Measurements from ENCODE around the gene SGO2. TPM values are rescaled to one million over a fixed set of nuclear protein-coding genes. Genes with fewer than 3 reads are reported as not detected.

SGO2 gene
- total and polyA plus RNA-seq, 2 donors (not counting 3 experiments of a cell fraction or from before 2014, with no cell fraction given), result 1.7 to 20.5 TPM

GRCh38 chr2:200600549-200601225, 74.7 kb downstream of the SGO2 start:
- H4K20me1 ChIP-seq (replicated peaks; ENCODE audit: control insufficient read depth, extremely low read depth, insufficient read depth, low read length), result no peaks in the 10 kb centered on the region
- no peak overlapping the region for H3K9ac ChIP-seq (replicated peaks; ENCODE audit: extremely low read depth, insufficient read depth, low read length)
- no peak for TF ChIP-seq POLR2A (IDR thresholded peaks at IDR 0.05; ENCODE audit: low read depth, low read length)
- TF ChIP-seq FOS (IDR thresholded peaks at IDR 0.05; ENCODE audit: borderline replicate concordance, insufficient read depth, low read length), result no peak
- TF ChIP-seq GATA2 (IDR thresholded peaks at IDR 0.05; ENCODE audit: insufficient read depth, insufficient read length, low read depth, low read length), result no peak
- TF ChIP-seq POLR2AphosphoS5 (IDR thresholded peaks at IDR 0.05; ENCODE audit: insufficient read depth, low read depth, low read length), result no peak
- TF ChIP-seq MYC (IDR thresholded peaks at IDR 0.05; ENCODE audit: low read depth, low read length), result no peak
- no peak for TF ChIP-seq CTCF (IDR thresholded peaks at IDR 0.05; ENCODE audit: extremely low read depth in 1 of 2, insufficient read depth in 1 of 2, low read depth in 1 of 2, low read length in 2 of 2)
- no peak for TF ChIP-seq MAX (IDR thresholded peaks at IDR 0.05; ENCODE audit: insufficient read depth, insufficient read length)
- TF ChIP-seq JUN (IDR thresholded peaks at IDR 0.05; ENCODE audit: borderline replicate concordance, insufficient read depth, insufficient read length, low read depth), result no peak
- TF ChIP-seq EZH2 (IDR thresholded peaks at IDR 0.05; ENCODE audit: borderline replicate concordance, low read depth, low read length, severe bottlenecking), result no peak
- no peaks in the 10 kb centered on the region for H3K9me3 ChIP-seq (replicated peaks; ENCODE audit: control insufficient read depth, insufficient read depth, low read length)
- no TSS peak for BruUV-seq (replicated peaks)
- no peaks in the 10 kb centered on the region for H3K79me2 ChIP-seq (ENCODE audit: control insufficient read depth, insufficient read depth, low read length)
- DNase-seq (ENCODE audit: low read depth, low spot score), result no peak
- intact Hi-C loops (cut with micrococcal nuclease) (no loop called here), dilution Hi-C loops (cut with MboI; ENCODE audit: extremely low pct_ligation_motif_present, low sequenced_read_pairs) (no loop called here)
- H3K27ac ChIP-seq (ENCODE audit: insufficient read depth, low read depth, low read length), result no peak overlapping the region
- H3K4me2 ChIP-seq (ENCODE audit: insufficient read depth, low read length), result no peak overlapping the region
- no peaks in the 10 kb centered on the region for H3K4me1 ChIP-seq (ENCODE audit: control insufficient read depth, extremely low read depth, insufficient read depth, low read length)
- H3K27me3 ChIP-seq (ENCODE audit: control insufficient read depth in 2 of 2, insufficient read depth in 2 of 2, low read length in 2 of 2), result peaks cover 0 to 7% of the 10 kb centered on the region in 2 experiments
- POLR2A ChIA-PET, result no interaction called here
- no peak for FAIRE-seq
- no peaks in the 10 kb centered on the region for H3K36me3 ChIP-seq (ENCODE audit: control insufficient read depth in 2 of 2, extremely low read depth in 1 of 2, insufficient read depth in 2 of 2, low read length in 2 of 2)
- no peaks in the 10 kb centered on the region for H3K9me1 ChIP-seq (replicated peaks; ENCODE audit: control insufficient read depth, extremely low read depth, insufficient read depth, low read length)
- H3K4me3 ChIP-seq (replicated peaks in 1 of 3; ENCODE audit: insufficient read depth in 1 of 3, low read depth in 1 of 3, low read length in 3 of 3), result no peak overlapping the region
- H2AFZ ChIP-seq (ENCODE audit: low read depth, low read length), result no peak overlapping the region
- CTCF ChIA-PET, result interaction anchor here (1.1 to 2.2 kb wide), 3 partner anchors 15 to 102 kb away, joined by 3 to 7 read pairs (median 4); partner anchors contain the start of gene AOX1
